NCI-H1092 (cell line): ENCODE data around the gene MYBPHL.
"Not testable (repeated sequence)": the region's sequence is repeated elsewhere in the genome, so short reads cannot be mapped to it uniquely, and the experiment has no call there.

Experiments
- DNase-seq: peaks from one replicate; lab custom pipeline; 2025; lab: John Stamatoyannopoulos, UW

Gene MYBPHL

GRCh38 chr1:109305991-109306390 is 820 bp downstream of the MYBPHL start:
- DNase-seq = not testable (repeated sequence)

GRCh38 chr1:109304226-109304920 is 2.4 kb downstream of the MYBPHL start:
- no peak for DNase-seq

GRCh38 chr1:109301874-109302273 is 4.9 kb downstream of the MYBPHL start:
- DNase-seq = no peak

GRCh38 chr1:109300650-109301151 is 6.1 kb downstream of the MYBPHL start:
- no peak for DNase-seq

- DNase-seq = no peak
Measured at GRCh38 chr1:109299558-109300343, 7.1 kb downstream of the MYBPHL start.

- no peak for DNase-seq
Measured at GRCh38 chr1:109298666-109299557, 7.9 kb downstream of the MYBPHL start.

- no peak for DNase-seq
Measured at GRCh38 chr1:109296782-109297181, 10.0 kb downstream of the MYBPHL start.

- no peak for DNase-seq
Measured at GRCh38 chr1:109295712-109296415, 10.9 kb downstream of the MYBPHL start.

GRCh38 chr1:109294481-109294880 is 12.3 kb downstream of the MYBPHL start:
- no peak for DNase-seq

- no peak for DNase-seq
Measured at GRCh38 chr1:109293026-109293425, 13.8 kb downstream of the MYBPHL start.

- DNase-seq = no peak
Measured at GRCh38 chr1:109292364-109292763, 14.4 kb downstream of the MYBPHL start.

- DNase-seq = no peak
Measured at GRCh38 chr1:109290998-109291397, 15.8 kb downstream of the MYBPHL start.

- DNase-seq = no peak
Measured at GRCh38 chr1:109290137-109290536, 16.7 kb downstream of the MYBPHL start.

- DNase-seq = not testable (repeated sequence)
Measured at GRCh38 chr1:109286762-109287161, 20.0 kb downstream of the MYBPHL start.

- no peak for DNase-seq
Measured at GRCh38 chr1:109283748-109284600, 22.8 kb downstream of the MYBPHL start.

- DNase-seq = peak; percentile 96
Measured at GRCh38 chr1:109282952-109283747, 23.7 kb downstream of the MYBPHL start, which contains the start of gene PSRC1. PSRC1 (minus strand) TSS chr1:109283145.

GRCh38 chr1:109282497-109282951 is 24.3 kb downstream of the MYBPHL start:
- DNase-seq = no peak

GRCh38 chr1:109281680-109282496 is 24.9 kb downstream of the MYBPHL start:
- DNase-seq = no peak

- DNase-seq = no peak
Measured at GRCh38 chr1:109280862-109281261, 25.9 kb downstream of the MYBPHL start.
